ENCODE results near the gene PLCB1. TPM values are rescaled to one million over a fixed set of nuclear protein-coding genes. Genes with fewer than 3 reads are reported as not detected.

PLCB1 gene
- total RNA-seq, 1 donor from 2014 or later: 24.4 TPM

- DNase-seq (ENCODE audit: extremely low read depth, low read depth, low spot score): no peak
These were observed 160.7 kb downstream of the PLCB1 start for GRCh38 chr20:8292793-8293192.

GRCh38 chr20:8293750-8294149, 161.7 kb downstream of the PLCB1 start:
- no peak for DNase-seq (ENCODE audit: extremely low read depth, low read depth, low spot score)

DNA sequence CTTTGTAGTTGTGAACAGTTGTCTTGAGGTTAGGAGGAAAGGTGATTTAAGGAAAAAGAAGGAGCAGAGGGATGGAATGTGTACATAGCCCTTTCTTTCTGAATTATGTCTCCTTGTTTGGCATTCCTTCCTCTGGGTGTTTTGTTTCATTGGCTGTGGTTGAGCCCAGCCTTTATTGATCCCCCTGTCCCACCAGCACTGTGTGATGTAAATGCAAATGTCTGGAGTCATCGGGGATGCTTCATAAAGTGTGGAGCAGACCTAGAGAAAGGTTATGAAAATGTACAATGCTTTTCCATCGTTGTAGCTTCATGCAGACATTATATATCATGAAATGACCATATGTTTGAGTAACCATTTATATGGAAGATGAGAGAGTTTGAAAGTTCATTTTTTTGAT, 164.5 kb downstream of the PLCB1 start:
- DNase-seq (ENCODE audit: extremely low read depth, low read depth, low spot score): no peak

DNA sequence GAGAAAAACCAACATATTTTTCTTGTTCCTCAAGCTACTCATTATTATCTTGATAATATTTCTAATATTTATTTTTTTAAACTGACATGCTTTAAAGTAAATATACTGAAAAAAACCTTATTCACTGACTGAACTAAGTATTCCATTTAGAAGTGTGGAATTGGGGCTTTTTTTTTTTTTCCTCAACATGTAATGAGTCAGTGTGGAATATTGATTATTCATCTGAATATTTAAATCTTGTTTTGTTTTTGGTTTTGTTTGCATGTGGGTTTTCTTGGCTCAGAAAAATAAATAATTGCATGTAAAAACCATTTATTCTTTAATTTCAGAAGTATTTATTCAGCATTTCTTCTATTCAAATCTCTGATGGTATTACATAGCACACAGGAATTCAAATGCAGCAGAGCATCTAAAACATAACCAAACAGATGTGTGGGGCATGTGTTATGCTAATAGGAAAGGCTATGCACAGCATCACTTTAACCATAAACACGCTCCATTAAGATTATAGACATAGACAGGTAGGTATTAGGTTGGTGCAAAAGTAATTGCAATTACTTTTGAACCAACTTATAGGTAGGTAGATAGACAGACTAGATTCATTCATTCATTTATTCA, 166.5 kb downstream of the PLCB1 start:
- DNase-seq (ENCODE audit: extremely low read depth, low read depth, low spot score): no peak

DNA sequence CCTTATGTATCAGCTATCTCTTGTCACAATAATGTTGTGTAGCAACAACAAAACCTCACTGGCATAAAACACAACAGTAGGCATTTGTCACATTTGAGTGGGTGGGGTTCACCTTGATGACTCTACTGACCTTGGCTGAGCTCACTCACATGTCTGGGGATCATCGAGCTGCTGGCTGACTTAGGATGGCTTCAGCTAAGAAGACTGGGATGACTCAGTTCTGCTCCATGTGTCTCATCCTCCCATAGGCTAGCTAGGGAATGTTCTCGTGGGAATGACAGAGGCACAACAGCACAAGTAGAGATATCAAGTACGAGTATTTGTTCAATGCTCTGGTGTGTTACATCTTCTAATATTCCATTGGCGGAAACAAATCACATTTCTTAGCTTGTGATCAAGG, 167.9 kb downstream of the PLCB1 start:
- DNase-seq (ENCODE audit: extremely low read depth, low read depth, low spot score): no peak

DNA sequence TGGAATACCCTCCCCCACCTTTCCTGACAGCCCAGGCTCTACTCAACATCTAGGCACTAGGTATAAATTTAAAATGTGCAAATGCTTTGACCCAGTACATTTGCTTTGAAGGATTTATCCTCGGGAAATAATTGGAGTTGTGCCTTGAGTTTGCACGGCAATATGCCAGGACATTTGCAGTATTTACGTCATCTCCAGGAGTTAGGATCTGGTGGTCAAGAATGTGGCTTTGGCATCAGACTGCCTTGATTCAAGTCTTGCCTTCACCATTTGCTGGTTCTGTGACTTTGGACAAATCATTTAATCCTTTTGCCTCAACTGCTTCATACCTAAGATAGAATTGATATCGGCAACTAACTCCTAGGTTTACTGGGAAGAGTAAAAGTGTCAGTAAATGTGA, 169.6 kb downstream of the PLCB1 start:
- DNase-seq (ENCODE audit: extremely low read depth, low read depth, low spot score): no peak

GRCh38 chr20:8303651-8304050, 171.6 kb downstream of the PLCB1 start:
- DNase-seq (ENCODE audit: extremely low read depth, low read depth, low spot score): no peak

DNA sequence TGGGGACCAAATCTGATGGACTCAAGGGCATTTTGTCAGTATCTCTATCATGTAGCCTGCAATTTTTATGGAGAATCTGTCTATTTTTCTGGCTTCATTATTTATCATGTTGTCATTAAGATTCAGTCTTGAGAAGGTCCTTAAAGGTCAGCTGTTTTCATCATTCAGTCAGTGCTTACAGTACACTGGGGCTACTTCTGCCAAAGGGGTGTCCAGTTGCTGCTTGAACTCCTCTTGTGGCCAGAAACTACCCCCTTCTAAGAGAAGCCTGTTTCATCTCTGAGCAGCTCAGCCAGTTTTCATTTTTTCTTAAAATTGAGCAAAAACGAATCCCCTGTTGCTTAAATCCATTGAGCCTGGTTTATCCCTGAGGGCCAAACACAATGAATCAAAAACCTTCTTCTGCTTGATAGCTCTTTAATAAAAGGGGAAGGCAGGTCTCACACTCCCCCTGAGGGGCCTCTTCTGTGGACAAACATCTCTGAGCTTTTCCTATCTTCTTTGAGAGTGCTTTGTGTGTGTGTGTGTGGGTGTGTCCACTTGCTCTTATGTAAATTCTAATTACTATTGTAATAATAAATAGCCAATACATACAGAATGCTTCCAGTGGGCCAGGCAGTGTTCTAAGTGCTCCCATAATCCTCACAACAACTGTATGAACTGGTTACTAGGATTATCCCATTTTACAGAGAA, 172.2 kb downstream of the PLCB1 start:
- DNase-seq (ENCODE audit: extremely low read depth, low read depth, low spot score): no peak

DNA sequence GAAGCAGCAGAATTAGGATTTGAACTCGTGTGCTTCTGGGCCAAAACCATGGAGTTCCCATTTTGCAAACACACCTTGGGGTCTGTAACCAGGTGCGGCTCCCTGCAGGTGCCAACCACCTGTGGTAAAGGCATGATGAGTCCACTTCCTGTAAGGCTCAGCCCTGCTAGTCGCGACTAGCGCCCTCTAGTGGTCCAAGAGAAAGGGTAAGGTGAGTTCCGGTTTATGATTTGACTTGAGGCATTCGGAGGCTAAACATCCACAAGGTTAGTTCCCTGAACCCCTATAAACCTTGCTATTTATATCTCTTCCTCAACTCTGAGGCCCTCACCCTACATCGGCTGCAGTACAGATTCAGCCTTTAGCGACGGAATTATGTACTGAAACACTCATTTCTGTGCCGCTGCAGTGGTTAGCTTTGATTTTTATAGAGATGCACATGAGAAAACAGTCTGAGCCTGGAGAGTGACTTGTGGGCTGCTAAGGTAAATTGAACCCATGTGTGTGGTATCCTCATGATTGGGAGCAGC, 173.4 kb downstream of the PLCB1 start:
- DNase-seq (ENCODE audit: extremely low read depth, low read depth, low spot score): no peak

- DNase-seq (ENCODE audit: extremely low read depth, low read depth, low spot score): no peak
These were observed 174.9 kb downstream of the PLCB1 start for GRCh38 chr20:8306937-8307336.

DNA sequence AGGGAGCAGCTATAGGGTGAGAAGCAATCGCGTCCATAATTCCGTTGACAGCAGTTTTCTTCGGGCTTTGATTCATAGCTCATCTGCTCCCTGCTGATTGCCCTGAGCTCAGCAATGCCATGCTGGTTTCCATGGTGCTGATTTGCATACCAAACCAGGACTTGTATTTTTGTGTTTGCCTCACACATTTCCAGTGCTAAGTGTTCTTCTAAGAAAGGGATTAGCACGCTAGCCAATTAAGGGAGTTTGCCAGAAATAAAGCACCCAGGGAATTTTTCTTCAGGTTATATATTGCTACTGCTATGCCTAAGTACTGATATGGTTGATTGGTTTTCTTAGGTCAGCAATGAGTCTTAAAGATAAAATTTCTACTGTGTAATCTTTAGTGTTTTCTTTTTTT, 177.6 kb downstream of the PLCB1 start:
- DNase-seq (ENCODE audit: extremely low read depth, low read depth, low spot score): no peak

DNA sequence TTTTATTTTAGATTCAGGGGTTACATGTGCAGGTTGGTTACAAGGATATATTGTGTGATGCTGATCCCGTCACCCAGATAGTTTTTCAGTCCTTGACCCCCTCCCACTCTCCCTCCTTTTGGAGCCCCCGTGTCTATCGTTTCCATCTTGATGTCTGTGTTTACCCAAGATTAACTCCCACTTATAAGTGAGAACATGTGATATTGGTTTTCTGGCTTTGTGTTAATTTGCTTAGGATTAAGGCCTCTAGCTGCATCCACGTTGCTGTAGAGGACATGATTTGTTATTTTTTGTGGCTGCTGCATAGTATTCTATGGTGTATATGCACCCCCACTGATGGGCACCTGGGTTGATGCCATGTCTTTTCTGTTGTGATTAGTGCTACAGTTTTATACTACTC, 178.6 kb downstream of the PLCB1 start:
- DNase-seq (ENCODE audit: extremely low read depth, low read depth, low spot score): no peak

- no peak for DNase-seq (ENCODE audit: extremely low read depth, low read depth, low spot score)
These were observed 181.0 kb downstream of the PLCB1 start for GRCh38 chr20:8313073-8313472.

GRCh38 chr20:8315639-8316573, 183.8 kb downstream of the PLCB1 start:
- DNase-seq (ENCODE audit: extremely low read depth, low read depth, low spot score): no peak

GRCh38 chr20:8317448-8317847, 185.4 kb downstream of the PLCB1 start:
- no peak for DNase-seq (ENCODE audit: extremely low read depth, low read depth, low spot score)

DNA sequence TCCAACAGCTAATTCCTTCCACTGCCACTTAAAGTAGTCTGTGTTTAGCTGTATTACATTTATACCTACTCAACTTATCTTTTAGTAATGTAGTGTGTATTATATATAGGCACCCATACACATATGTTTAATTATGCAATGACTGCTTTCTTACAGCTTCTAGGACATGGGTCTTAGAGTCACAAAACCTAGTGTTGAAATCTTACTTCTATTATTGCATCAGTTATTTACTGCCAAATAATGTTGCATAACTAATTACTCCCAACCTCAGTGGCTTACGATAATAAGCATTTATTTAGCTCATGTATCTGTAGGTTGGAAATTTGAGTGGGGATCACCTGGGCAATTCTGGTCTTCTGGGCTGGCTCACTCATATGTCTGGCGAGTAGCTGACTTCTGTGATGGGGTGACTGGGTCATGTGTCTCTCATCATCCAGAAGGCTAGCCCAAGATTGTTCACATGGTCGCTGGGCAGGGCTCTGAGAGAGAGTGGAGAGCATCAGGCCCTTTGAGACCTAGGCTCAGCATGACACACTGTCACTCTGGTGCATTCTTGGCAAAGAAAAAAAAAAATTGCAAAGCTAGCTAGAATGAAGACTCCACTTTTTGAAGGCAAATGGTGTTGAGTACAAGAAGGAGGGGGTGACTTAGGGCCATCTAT, 187.0 kb downstream of the PLCB1 start:
- DNase-seq (ENCODE audit: extremely low read depth, low read depth, low spot score): no peak

- no peak for DNase-seq (ENCODE audit: extremely low read depth, low read depth, low spot score)
These were observed 188.2 kb downstream of the PLCB1 start for GRCh38 chr20:8320306-8320705.

GRCh38 chr20:8321001-8321400, 188.9 kb downstream of the PLCB1 start:
- DNase-seq (ENCODE audit: extremely low read depth, low read depth, low spot score): no peak

DNA sequence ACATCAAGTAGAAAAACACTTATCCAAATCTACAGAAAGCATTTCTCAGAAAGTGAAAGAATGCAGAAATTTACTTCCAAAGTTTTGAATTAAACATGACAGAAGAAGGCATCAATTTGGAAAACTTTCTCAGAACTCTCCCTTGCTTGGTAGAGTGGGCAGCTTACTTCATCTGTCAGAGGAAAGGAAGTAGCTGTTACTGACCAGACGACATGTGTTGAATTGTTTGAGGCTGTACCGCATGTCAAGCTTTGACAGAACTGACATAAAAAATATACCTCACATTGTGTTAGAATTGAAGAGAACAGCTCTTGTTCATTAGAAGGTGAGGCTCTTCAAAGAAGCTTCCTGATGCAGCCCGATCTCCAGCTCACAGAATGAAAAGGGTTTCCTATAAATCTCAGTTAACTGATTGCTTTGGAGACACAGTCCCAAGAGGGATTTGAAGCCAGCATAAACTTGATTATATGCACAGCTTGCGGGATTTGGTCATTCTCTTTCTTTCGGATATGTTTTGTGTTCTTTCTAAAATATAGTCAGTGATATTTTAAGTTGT, 190.7 kb downstream of the PLCB1 start:
- DNase-seq (ENCODE audit: extremely low read depth, low read depth, low spot score): no peak

GRCh38 chr20:8326191-8326590, 194.1 kb downstream of the PLCB1 start:
- DNase-seq (ENCODE audit: extremely low read depth, low read depth, low spot score): no peak

DNA sequence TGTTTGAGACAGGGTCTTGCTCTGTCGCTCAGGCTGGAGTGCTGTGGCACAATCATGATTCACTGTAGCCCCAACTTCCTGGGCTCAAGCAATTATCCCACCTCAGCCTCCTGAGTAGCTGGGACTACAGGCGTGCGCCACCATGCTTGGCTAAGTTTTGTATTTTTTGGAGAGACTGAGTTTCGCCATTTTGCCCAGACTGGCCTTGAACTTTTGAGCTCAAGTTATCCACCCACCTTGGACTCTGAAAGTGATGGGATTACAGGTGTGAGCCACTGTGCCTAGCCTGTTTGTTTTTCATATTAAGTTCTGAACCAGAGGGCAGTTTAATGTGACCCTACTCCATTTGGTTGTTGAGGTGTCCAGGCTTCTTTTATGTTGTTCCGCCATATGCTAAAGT, 194.8 kb downstream of the PLCB1 start:
- no peak for DNase-seq (ENCODE audit: extremely low read depth, low read depth, low spot score)

All from glomerular endothelial cell (primary cell).